ENCODE data around the gene SH3RF2. TPM values are rescaled to one million over a fixed set of nuclear protein-coding genes. Genes with fewer than 3 reads are reported as not detected.

Gene SH3RF2
- polyA plus RNA-seq, 3 donors = not detected

DNA sequence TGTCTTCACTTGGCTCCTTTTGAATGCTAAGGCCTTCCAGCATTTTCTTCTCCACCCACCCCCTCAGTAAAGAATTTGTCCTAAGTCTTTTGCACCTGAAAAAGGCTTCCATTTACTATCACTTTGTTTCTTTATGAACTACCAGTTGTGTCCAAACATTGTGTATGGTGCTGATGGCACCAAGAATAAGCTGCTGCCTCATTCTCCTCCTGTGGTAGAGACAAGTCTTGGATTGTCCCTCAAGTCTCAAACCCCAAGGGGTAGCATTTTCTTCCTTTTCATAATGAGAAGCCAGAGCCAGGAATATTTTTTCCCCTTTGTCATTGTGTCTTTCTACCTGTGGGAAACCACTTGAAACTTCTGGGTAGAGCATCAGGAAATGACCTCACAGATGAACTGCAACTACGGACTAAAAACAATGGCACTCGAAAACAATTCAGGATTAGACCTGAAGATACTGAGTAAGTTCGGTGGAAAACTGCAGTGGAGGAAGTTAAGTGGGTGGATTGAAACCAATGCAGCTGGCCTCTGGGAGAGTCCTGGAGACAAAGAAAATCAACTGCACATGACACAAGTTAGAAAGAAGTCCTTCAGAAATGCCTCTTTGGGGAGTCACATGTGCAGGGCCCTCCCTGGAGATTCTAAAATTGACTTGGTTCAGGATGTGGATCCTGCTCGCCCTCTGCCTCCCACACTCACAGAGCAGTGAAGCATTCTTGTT, 80.5 kb downstream of the SH3RF2 start:
- Mint-ChIP-seq H3K4me1 (no peaks in the 10 kb centered on the region), H3K27ac (no peak overlapping the region), H3K9me3 (peaks cover 0 to 5% (median 1%) of the 10 kb centered on the region in 7 donors), H3K27me3 (ENCODE audit: low read depth in 3 of 3) (peaks cover 0 to 9% (median 0%) of the 10 kb centered on the region in 3 donors), H3K36me3 (no peaks in the 10 kb centered on the region), H3K4me3 (no peak overlapping the region)
- H4K20me1 ChIP-seq (ENCODE audit: insufficient read depth, low read length) = no peaks in the 10 kb centered on the region
- no peak overlapping the region for H3K4me2 ChIP-seq (replicated peaks; ENCODE audit: extremely low read depth, low read length, poor library complexity, severe bottlenecking)
- intact Hi-C loops (cut with micrococcal nuclease) = no loop called here
- H3K79me2 ChIP-seq (ENCODE audit: insufficient read depth, low read length) = no peaks in the 10 kb centered on the region
- H3K9ac ChIP-seq (ENCODE audit: insufficient read depth, low read length, poor library complexity, severe bottlenecking) = no peak overlapping the region
- no peak overlapping the region for H3K27ac ChIP-seq (ENCODE audit: low read depth in 1 of 2, low read length in 2 of 2)
- TF ChIP-seq, protein P1, sequence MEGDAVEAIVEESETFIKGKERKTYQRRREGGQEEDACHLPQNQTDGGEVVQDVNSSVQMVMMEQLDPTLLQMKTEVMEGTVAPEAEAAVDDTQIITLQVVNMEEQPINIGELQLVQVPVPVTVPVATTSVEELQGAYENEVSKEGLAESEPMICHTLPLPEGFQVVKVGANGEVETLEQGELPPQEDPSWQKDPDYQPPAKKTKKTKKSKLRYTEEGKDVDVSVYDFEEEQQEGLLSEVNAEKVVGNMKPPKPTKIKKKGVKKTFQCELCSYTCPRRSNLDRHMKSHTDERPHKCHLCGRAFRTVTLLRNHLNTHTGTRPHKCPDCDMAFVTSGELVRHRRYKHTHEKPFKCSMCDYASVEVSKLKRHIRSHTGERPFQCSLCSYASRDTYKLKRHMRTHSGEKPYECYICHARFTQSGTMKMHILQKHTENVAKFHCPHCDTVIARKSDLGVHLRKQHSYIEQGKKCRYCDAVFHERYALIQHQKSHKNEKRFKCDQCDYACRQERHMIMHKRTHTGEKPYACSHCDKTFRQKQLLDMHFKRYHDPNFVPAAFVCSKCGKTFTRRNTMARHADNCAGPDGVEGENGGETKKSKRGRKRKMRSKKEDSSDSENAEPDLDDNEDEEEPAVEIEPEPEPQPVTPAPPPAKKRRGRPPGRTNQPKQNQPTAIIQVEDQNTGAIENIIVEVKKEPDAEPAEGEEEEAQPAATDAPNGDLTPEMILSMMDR (IDR thresholded peaks at IDR 0.05) = no peak
- 86% methylated on average over 1 of the region's 4 CpGs for WGBS (ENCODE audit: insufficient coverage)
- no peak for DNase-seq
- H2AFZ ChIP-seq (ENCODE audit: insufficient read depth, low read depth, low read length, poor library complexity, severe bottlenecking) = no peak overlapping the region
- no peak overlapping the region for H3K4me3 ChIP-seq (replicated peaks in 1 of 3; ENCODE audit: low read depth in 2 of 3, low read length in 3 of 3)
- H3K4me1 ChIP-seq (ENCODE audit: control insufficient read depth in 1 of 2, insufficient read depth in 2 of 2, low read length in 2 of 2) = no peaks in the 10 kb centered on the region
- no peaks in the 10 kb centered on the region for H3K36me3 ChIP-seq (replicated peaks in 1 of 2; ENCODE audit: control insufficient read depth in 1 of 2, insufficient read depth in 2 of 2, low read length in 2 of 2)
- no peaks in the 10 kb centered on the region for H3K27me3 ChIP-seq (ENCODE audit: control insufficient read depth in 2 of 2, insufficient read depth in 2 of 2, low read length in 2 of 2)
- H3K9me3 ChIP-seq (replicated peaks in 1 of 2; ENCODE audit: control insufficient read depth in 1 of 2, insufficient read depth in 1 of 2, low read length in 2 of 2) = no peaks in the 10 kb centered on the region

GRCh38 chr5:146018514-146019375, 82.4 kb downstream of the SH3RF2 start:
- no peaks in the 10 kb centered on the region for H3K4me1 Mint-ChIP-seq
- no peak overlapping the region for H3K4me3 Mint-ChIP-seq
- no peaks in the 10 kb centered on the region for H3K79me2 ChIP-seq (ENCODE audit: insufficient read depth, low read length)
- no peaks in the 10 kb centered on the region for H3K36me3 Mint-ChIP-seq
- H3K27me3 Mint-ChIP-seq (ENCODE audit: low read depth in 3 of 3) = peaks cover 0 to 9% (median 0%) of the 10 kb centered on the region in 3 donors
- DNase-seq = no peak
- H2AFZ ChIP-seq (ENCODE audit: insufficient read depth, low read depth, low read length, poor library complexity, severe bottlenecking) = no peak overlapping the region
- H3K4me3 ChIP-seq (replicated peaks in 1 of 3; ENCODE audit: low read depth in 2 of 3, low read length in 3 of 3) = no peak overlapping the region
- no peaks in the 10 kb centered on the region for H3K36me3 ChIP-seq (replicated peaks in 1 of 2; ENCODE audit: control insufficient read depth in 1 of 2, insufficient read depth in 2 of 2, low read length in 2 of 2)
- no peak overlapping the region for H3K4me2 ChIP-seq (replicated peaks; ENCODE audit: extremely low read depth, low read length, poor library complexity, severe bottlenecking)
- H4K20me1 ChIP-seq (ENCODE audit: insufficient read depth, low read length) = no peaks in the 10 kb centered on the region
- no peaks in the 10 kb centered on the region for H3K9me3 ChIP-seq (replicated peaks in 1 of 2; ENCODE audit: control insufficient read depth in 1 of 2, insufficient read depth in 1 of 2, low read length in 2 of 2)
- no peaks in the 10 kb centered on the region for H3K4me1 ChIP-seq (ENCODE audit: control insufficient read depth in 1 of 2, insufficient read depth in 2 of 2, low read length in 2 of 2)
- no peaks in the 10 kb centered on the region for H3K27me3 ChIP-seq (ENCODE audit: control insufficient read depth in 2 of 2, insufficient read depth in 2 of 2, low read length in 2 of 2)
- H3K27ac ChIP-seq (ENCODE audit: low read depth in 1 of 2, low read length in 2 of 2) = no peak overlapping the region
- peaks cover 0 to 2% (median 0%) of the 10 kb centered on the region in 7 donors for H3K9me3 Mint-ChIP-seq
- no CpG with 5 or more reads among the region's 5 CpGs for WGBS (ENCODE audit: insufficient coverage)
- no peak overlapping the region for H3K27ac Mint-ChIP-seq
- H3K9ac ChIP-seq (ENCODE audit: insufficient read depth, low read length, poor library complexity, severe bottlenecking) = no peak overlapping the region
- TF ChIP-seq, protein P1 (IDR thresholded peaks at IDR 0.05) = no peak
- intact Hi-C loops (cut with micrococcal nuclease) = no loop called here

All from CD14-positive monocyte (primary cell).